Neural crest cell (in vitro differentiated cells): Measurements from ENCODE around the gene GALNT17. TPM values are rescaled to one million over a fixed set of nuclear protein-coding genes. Genes with fewer than 3 reads are reported as not detected.

ENCODE experiments used
- DNase-seq: peaks from one replicate; pipeline ENCODE4 v3.0.0; 2021; ENCODE audit warnings: low read depth, mixed read lengths, low spot score
- H3K27ac Mint-ChIP-seq: one replicate; pipeline ENCODE4 v1.8.0; 2021; ENCODE audit warnings: mild to moderate bottlenecking, mixed read lengths; ENCODE audit not compliant: unreplicated experiment
- H3K27me3 Mint-ChIP-seq: 2 replicates; pipeline ENCODE4 v1.8.0; 2021; ENCODE audit warnings: low read depth, mild to moderate bottlenecking, mixed read lengths
- H3K36me3 Mint-ChIP-seq: 2 replicates; pipeline ENCODE4 v1.8.0; 2021; ENCODE audit warnings: low read depth, mild to moderate bottlenecking, mixed read lengths
- H3K4me1 Mint-ChIP-seq: 2 replicates; pipeline ENCODE4 v1.8.0; 2021; ENCODE audit warnings: mixed read lengths
- H3K4me3 Mint-ChIP-seq: one replicate; pipeline ENCODE4 v1.8.0; 2021; ENCODE audit warnings: mild to moderate bottlenecking, mixed read lengths
- H3K9me3 Mint-ChIP-seq: 2 replicates; pipeline ENCODE4 v1.8.0; 2021; ENCODE audit warnings: mixed read lengths
- CTCF ChIP-seq: fragments of 200-600 bp; sonication (generic); conservative IDR thresholded peaks from 2 replicates; pipeline ENCODE4 v1.5.0; 2021; ENCODE audit warnings: antibody characterized with exemption, mild to moderate bottlenecking
- long read RNA-seq: library from polyadenylated mRNA; unstranded; transcript quantifications from one replicate; pipeline ENCODE4 v2.0.0, GENCODE V29; 2020
- total RNA-seq: library from RNA; stranded (reverse); gene quantifications from 2 replicates; pipeline ENCODE4 v1.2.1, GENCODE V29; 2021

Gene GALNT17
- 10.4 and 11.0 TPM in 2 replicates for total RNA-seq
- long read RNA-seq: 0 reads

- peak within 1 kb of the TSS; percentile 92 for H3K4me3 Mint-ChIP-seq
- TF ChIP-seq CTCF: no peak
- H3K27ac Mint-ChIP-seq: no peak within 1 kb of the TSS
- peaks cover 54% of the 10 kb centered on the region for H3K27me3 Mint-ChIP-seq
- no peaks in the 10 kb centered on the region for H3K36me3 Mint-ChIP-seq
- no peak for DNase-seq
- H3K4me1 Mint-ChIP-seq: peaks cover 20% of the 10 kb centered on the region
- H3K9me3 Mint-ChIP-seq: no peaks in the 10 kb centered on the region
Measured at GRCh38 chr7:71132127-71132376, at the start of gene GALNT17. TSS of gene GALNT17 (plus strand) at chr7:71132144.

- H3K36me3 Mint-ChIP-seq: peaks cover 3% of the 10 kb centered on the region
- H3K4me1 Mint-ChIP-seq: no peaks in the 10 kb centered on the region
- H3K4me3 Mint-ChIP-seq: no peak overlapping the region
- H3K9me3 Mint-ChIP-seq: peaks cover 11% of the 10 kb centered on the region
- DNase-seq: no peak
- H3K27me3 Mint-ChIP-seq: no peaks in the 10 kb centered on the region
- TF ChIP-seq CTCF: no peak
- no peak overlapping the region for H3K27ac Mint-ChIP-seq
Measured at GRCh38 chr7:71095266-71095860, 36.6 kb upstream of the GALNT17 start.

- no peak overlapping the region for H3K27ac Mint-ChIP-seq
- no peak overlapping the region for H3K4me3 Mint-ChIP-seq
- H3K9me3 Mint-ChIP-seq: peaks cover 11% of the 10 kb centered on the region
- H3K27me3 Mint-ChIP-seq: no peaks in the 10 kb centered on the region
- no peak for DNase-seq
- H3K36me3 Mint-ChIP-seq: peaks cover 3% of the 10 kb centered on the region
- H3K4me1 Mint-ChIP-seq: no peaks in the 10 kb centered on the region
- TF ChIP-seq CTCF: no peak
Measured at GRCh38 chr7:71096351-71096750, 35.6 kb upstream of the GALNT17 start.

- H3K36me3 Mint-ChIP-seq: no peaks in the 10 kb centered on the region
- DNase-seq: no peak
- no peaks in the 10 kb centered on the region for H3K27me3 Mint-ChIP-seq
- H3K9me3 Mint-ChIP-seq: no peaks in the 10 kb centered on the region
- no peak overlapping the region for H3K27ac Mint-ChIP-seq
- no peak overlapping the region for H3K4me3 Mint-ChIP-seq
- TF ChIP-seq CTCF: no peak
- peaks cover 5% of the 10 kb centered on the region for H3K4me1 Mint-ChIP-seq
Measured at GRCh38 chr7:71106226-71106625, 25.7 kb upstream of the GALNT17 start.

- Mint-ChIP-seq H3K36me3 (peaks cover 2% of the 10 kb centered on the region), H3K27ac (no peak overlapping the region)
Measured at GRCh38 chr7:71112436-71112835, 19.5 kb upstream of the GALNT17 start.

More at GRCh38 chr7:71112436-71112835, 19.5 kb upstream of the GALNT17 start:
- no peak for DNase-seq
- no peak overlapping the region for H3K4me3 Mint-ChIP-seq
- TF ChIP-seq CTCF: no peak
- H3K9me3 Mint-ChIP-seq: peaks cover 6% of the 10 kb centered on the region
- H3K27me3 Mint-ChIP-seq: peaks cover 3% of the 10 kb centered on the region
- H3K4me1 Mint-ChIP-seq: peaks cover 5% of the 10 kb centered on the region
